ENCODE data around the gene RFPL1.

DNA sequence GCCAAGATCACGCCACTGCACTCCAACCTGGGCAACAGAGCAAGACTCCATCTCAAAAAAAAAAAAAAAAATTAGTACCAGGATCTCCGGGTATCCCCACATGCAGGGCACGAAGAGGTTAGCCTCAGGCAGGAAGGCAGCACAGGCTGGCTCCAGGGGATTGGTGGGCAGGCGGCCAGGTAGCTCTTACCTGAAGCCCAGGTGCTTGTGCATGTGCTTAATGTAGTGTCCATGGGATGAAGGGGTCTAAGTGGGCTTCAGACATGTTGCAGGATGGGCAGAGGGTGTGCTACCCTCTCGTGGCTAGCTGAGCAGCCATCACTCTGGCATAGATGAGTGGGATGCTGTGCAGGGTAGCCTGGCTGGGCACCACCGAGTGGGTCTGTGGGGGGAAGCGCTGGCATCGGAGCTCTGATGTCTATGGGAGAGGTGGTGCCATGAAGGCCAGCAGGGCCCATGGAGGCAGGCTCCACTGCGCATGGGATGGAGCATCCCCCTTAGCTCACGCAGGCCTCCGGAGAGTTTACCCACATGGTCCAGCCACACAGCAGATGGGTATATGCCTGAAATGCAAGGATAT, 11.0 kb downstream of the RFPL1 start:
- TF ChIP-seq POLR2A (IDR thresholded peaks at IDR 0.05) = no peak
- no peak for TF ChIP-seq CTCF (IDR thresholded peaks at IDR 0.05)

Data from thyroid gland (tissue), 4 donors.